ENCODE measurements around the gene MKNK1.

DNA sequence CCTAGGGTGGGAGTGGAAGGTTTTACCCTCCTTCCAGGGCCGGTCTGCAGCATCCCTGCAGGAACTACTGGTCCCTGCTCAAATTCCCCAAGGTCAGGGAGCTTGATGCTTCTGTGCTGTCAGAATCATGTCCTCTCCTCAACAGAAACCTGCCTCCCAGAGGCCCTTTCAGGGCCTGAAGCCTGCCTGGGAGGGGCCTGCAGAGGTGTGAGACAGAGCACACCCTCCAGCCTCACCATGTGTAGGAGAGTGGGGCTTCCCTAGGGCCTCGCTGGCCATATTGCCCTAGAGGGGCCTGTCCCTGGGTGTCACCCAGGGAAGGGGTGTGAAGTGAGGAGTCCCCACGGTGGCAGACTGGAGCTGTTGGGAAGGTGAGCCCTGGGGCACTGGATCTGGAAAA is 73.8 kb downstream of the MKNK1 start:
- TF ChIP-seq CTCF (IDR thresholded peaks at IDR 0.05) (no peak), POLR2A (IDR thresholded peaks at IDR 0.05) (no peak)
